HEK293 (cell line): ENCODE results near the gene GXYLT1.

Experiments used
- CTCF ChIA-PET: fragments of 350-600 bp; formaldehyde crosslinking; extraction: SDS; loops from one replicate; lab custom pipeline; 2021; ENCODE audit warnings: antibody characterized with exemption; lab: Yijun Ruan, JAX
- POLR2A ChIA-PET: fragments of 300-600 bp; formaldehyde crosslinking; extraction: SDS; loops from one replicate; lab custom pipeline; 2020; ENCODE audit warnings: antibody characterized with exemption, inconsistent platforms; lab: Yijun Ruan, JAX
- H3K27ac ChIP-seq: fragments of 200-500 bp; sonication (Bioruptor generic); 2 replicates; pipeline ENCODE4 v1.5.1; 2014; ENCODE audit warnings: low read depth, low read length, control low read depth, inconsistent platforms; ENCODE audit errors: extremely low read depth
- H3K36me3 ChIP-seq, 2 experiments: fragments of 200-500 bp in 1 of 2; sonication (Bioruptor generic) in 1 of 2; 1 replicate in 1 of 2; 2 replicates in 1 of 2; pipeline ENCODE4 v1.5.1; 2014 to 2017; ENCODE audit warnings: inconsistent platforms in 2 of 2, low read length in 2 of 2; ENCODE audit not compliant: control insufficient read depth in 2 of 2, insufficient read depth in 1 of 2
- H3K4me1 ChIP-seq: fragments of 200-500 bp; sonication (Bioruptor generic); 2 replicates; pipeline ENCODE4 v1.5.1; 2014; ENCODE audit warnings: mild to moderate bottlenecking, low read length, inconsistent platforms; ENCODE audit not compliant: control insufficient read depth, insufficient read depth
- H3K4me3 ChIP-seq: 2 replicates; pipeline ENCODE4 v1.5.1; 2011; ENCODE audit warnings: low read depth, mild to moderate bottlenecking, control low read depth, low read length, moderate library complexity
- H3K9me3 ChIP-seq: fragments of 200-500 bp; sonication (Bioruptor generic); 2 replicates; pipeline ENCODE4 v1.5.1; 2014; ENCODE audit warnings: low read depth, low read length, inconsistent platforms; ENCODE audit not compliant: control insufficient read depth, insufficient read depth
- BCL11A ChIP-seq: fragments of 450-650 bp; formaldehyde crosslinking; IDR thresholded peaks from 2 replicates; pipeline ENCODE4 v1.5.1; 2016; ENCODE audit warnings: low read depth, missing biosample characterization, missing genetic modification characterization
- KLF9 ChIP-seq: fragments of 450-650 bp; formaldehyde crosslinking; IDR thresholded peaks from 2 replicates; pipeline ENCODE4 v1.5.1; 2016; ENCODE audit warnings: missing biosample characterization, missing genetic modification characterization, low read depth
- MEIS1 ChIP-seq: sonication (generic); formaldehyde crosslinking; IDR thresholded peaks from 2 replicates; pipeline ENCODE4 v1.8.1; 2022; ENCODE audit warnings: missing genetic modification reagents, mild to moderate bottlenecking, borderline replicate concordance
- TRIM28 ChIP-seq: IDR thresholded peaks from 2 replicates; pipeline ENCODE4 v1.6.1; 2011; ENCODE audit warnings: low read length, control low read depth, borderline replicate concordance
- YY1 ChIP-seq: fragments of 450-650 bp; formaldehyde crosslinking; IDR thresholded peaks from 2 replicates; pipeline ENCODE4 v1.5.1; 2018; ENCODE audit warnings: missing biosample characterization, missing genetic modification characterization
- ZFP37 ChIP-seq: fragments of 450-650 bp; formaldehyde crosslinking; IDR thresholded peaks from 2 replicates; pipeline ENCODE4 v1.5.1; 2016; ENCODE audit warnings: missing biosample characterization, missing genetic modification characterization
- ZNF214 ChIP-seq: fragments of 450-650 bp; formaldehyde crosslinking; IDR thresholded peaks from 2 replicates; pipeline ENCODE4 v1.5.1; 2017; ENCODE audit warnings: missing biosample characterization, mild to moderate bottlenecking, missing genetic modification characterization, borderline replicate concordance
- ZNF292 ChIP-seq: fragments of 450-650 bp; formaldehyde crosslinking; IDR thresholded peaks from 2 replicates; pipeline ENCODE4 v1.5.1; 2016; ENCODE audit warnings: low read depth, missing biosample characterization, missing genetic modification characterization, borderline replicate concordance
- ZNF350 ChIP-seq: fragments of 450-650 bp; formaldehyde crosslinking; IDR thresholded peaks from 2 replicates; pipeline ENCODE4 v1.5.0; 2017; ENCODE audit warnings: missing biosample characterization, mild to moderate bottlenecking, missing genetic modification characterization
- ZNF549 ChIP-seq: fragments of 450-650 bp; IDR thresholded peaks from 2 replicates; pipeline ENCODE4 v1.5.1; 2018; ENCODE audit warnings: missing biosample characterization, missing genetic modification characterization, mild to moderate bottlenecking, inconsistent platforms, moderate library complexity
- ZNF580 ChIP-seq: fragments of 450-650 bp; formaldehyde crosslinking; IDR thresholded peaks from 2 replicates; pipeline ENCODE4 v1.5.1; 2016; ENCODE audit warnings: missing biosample characterization, missing genetic modification characterization
- ZNF626 ChIP-seq: fragments of 450-650 bp; sonication (Bioruptor Pico); formaldehyde crosslinking; IDR thresholded peaks from 2 replicates; pipeline ENCODE4 v1.5.1; 2018; ENCODE audit warnings: missing biosample characterization, missing genetic modification characterization, inconsistent platforms
- ZNF785 ChIP-seq: fragments of 450-650 bp; formaldehyde crosslinking; IDR thresholded peaks from 2 replicates; pipeline ENCODE4 v1.5.1; 2016; ENCODE audit warnings: missing biosample characterization, missing genetic modification characterization
- TF ChIP-seq, protein P1 (sequence below): fragments of 450-650 bp; formaldehyde crosslinking; IDR thresholded peaks from 2 replicates; pipeline ENCODE4 v1.5.1; 2016; ENCODE audit warnings: missing biosample characterization, missing genetic modification characterization
- TF ChIP-seq, protein P2 (sequence below): fragments of 450-650 bp; formaldehyde crosslinking; IDR thresholded peaks from 2 replicates; pipeline ENCODE4 v1.5.0; 2017; ENCODE audit warnings: missing biosample characterization, missing genetic modification characterization, borderline replicate concordance
- TF ChIP-seq, protein P3 (sequence below): fragments of 450-650 bp; formaldehyde crosslinking; IDR thresholded peaks from 2 replicates; pipeline ENCODE4 v1.5.1; 2016; ENCODE audit warnings: missing biosample characterization, missing genetic modification characterization
- TF ChIP-seq, protein P4 (sequence below): fragments of 450-650 bp; formaldehyde crosslinking; IDR thresholded peaks from 2 replicates; pipeline ENCODE4 v1.5.1; 2016; ENCODE audit warnings: missing biosample characterization, missing genetic modification characterization

Gene GXYLT1

GRCh38 chr12:42076976-42077375, 67.7 kb downstream of the GXYLT1 start:
- ChIA-PET CTCF (no interaction called here), POLR2A (no interaction called here)
- Histone ChIP-seq H3K9me3 (no peaks in the 10 kb centered on the region), H3K27ac (no peak overlapping the region), H3K4me3 (no peak overlapping the region), H3K36me3 (no peaks in the 10 kb centered on the region), H3K4me1 (no peaks in the 10 kb centered on the region)
- TF ChIP-seq BCL11A (tag by site-specific recombination): no peak
- TF ChIP-seq, protein P1, sequence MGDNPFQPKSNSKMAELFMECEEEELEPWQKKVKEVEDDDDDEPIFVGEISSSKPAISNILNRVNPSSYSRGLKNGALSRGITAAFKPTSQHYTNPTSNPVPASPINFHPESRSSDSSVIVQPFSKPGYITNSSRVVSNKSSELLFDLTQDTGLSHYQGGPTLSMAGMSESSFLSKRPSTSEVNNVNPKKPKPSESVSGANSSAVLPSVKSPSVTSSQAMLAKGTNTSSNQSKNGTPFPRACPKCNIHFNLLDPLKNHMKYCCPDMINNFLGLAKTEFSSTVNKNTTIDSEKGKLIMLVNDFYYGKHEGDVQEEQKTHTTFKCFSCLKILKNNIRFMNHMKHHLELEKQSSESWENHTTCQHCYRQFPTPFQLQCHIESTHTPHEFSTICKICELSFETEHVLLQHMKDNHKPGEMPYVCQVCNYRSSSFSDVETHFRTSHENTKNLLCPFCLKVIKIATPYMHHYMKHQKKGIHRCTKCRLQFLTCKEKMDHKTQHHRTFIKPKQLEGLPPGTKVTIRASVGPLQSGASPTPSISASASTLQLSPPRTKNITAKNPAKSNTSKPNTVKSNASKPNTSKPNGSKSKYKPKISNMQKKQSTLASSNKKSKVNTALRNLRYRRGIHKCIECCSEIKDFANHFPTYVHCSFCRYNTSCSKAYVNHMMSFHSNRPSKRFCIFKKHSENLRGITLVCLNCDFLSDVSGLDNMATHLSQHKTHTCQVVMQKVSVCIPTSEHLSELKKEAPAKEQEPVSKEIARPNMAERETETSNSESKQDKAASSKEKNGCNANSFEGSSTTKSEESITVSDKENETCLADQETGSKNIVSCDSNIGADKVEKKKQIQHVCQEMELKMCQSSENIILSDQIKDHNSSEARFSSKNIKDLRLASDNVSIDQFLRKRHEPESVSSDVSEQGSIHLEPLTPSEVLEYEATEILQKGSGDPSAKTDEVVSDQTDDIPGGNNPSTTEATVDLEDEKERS (tag by site-specific recombination): no peak
- no peak for TF ChIP-seq ZNF350 (tag by site-specific recombination)
- TF ChIP-seq, protein P2, sequence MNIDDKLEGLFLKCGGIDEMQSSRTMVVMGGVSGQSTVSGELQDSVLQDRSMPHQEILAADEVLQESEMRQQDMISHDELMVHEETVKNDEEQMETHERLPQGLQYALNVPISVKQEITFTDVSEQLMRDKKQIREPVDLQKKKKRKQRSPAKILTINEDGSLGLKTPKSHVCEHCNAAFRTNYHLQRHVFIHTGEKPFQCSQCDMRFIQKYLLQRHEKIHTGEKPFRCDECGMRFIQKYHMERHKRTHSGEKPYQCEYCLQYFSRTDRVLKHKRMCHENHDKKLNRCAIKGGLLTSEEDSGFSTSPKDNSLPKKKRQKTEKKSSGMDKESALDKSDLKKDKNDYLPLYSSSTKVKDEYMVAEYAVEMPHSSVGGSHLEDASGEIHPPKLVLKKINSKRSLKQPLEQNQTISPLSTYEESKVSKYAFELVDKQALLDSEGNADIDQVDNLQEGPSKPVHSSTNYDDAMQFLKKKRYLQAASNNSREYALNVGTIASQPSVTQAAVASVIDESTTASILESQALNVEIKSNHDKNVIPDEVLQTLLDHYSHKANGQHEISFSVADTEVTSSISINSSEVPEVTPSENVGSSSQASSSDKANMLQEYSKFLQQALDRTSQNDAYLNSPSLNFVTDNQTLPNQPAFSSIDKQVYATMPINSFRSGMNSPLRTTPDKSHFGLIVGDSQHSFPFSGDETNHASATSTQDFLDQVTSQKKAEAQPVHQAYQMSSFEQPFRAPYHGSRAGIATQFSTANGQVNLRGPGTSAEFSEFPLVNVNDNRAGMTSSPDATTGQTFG (tag by site-specific recombination): no peak
- TF ChIP-seq, protein P3, sequence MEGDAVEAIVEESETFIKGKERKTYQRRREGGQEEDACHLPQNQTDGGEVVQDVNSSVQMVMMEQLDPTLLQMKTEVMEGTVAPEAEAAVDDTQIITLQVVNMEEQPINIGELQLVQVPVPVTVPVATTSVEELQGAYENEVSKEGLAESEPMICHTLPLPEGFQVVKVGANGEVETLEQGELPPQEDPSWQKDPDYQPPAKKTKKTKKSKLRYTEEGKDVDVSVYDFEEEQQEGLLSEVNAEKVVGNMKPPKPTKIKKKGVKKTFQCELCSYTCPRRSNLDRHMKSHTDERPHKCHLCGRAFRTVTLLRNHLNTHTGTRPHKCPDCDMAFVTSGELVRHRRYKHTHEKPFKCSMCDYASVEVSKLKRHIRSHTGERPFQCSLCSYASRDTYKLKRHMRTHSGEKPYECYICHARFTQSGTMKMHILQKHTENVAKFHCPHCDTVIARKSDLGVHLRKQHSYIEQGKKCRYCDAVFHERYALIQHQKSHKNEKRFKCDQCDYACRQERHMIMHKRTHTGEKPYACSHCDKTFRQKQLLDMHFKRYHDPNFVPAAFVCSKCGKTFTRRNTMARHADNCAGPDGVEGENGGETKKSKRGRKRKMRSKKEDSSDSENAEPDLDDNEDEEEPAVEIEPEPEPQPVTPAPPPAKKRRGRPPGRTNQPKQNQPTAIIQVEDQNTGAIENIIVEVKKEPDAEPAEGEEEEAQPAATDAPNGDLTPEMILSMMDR: no peak
- TF ChIP-seq ZNF626 (tag by site-specific recombination): no peak
- TF ChIP-seq, protein P4, sequence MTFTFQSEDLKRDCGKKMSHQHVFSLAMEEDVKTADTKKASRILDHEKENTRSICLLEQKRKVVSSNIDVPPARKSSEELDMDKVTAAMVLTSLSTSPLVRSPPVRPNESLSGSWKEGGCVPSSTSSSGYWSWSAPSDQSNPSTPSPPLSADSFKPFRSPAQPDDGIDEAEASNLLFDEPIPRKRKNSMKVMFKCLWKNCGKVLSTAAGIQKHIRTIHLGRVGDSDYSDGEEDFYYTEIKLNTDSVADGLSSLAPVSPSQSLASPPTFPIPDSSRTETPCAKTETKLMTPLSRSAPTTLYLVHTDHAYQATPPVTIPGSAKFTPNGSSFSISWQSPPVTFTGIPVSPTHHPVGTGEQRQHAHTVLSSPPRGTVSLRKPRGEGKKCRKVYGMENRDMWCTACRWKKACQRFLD (tag by site-specific recombination): no peak
- TF ChIP-seq YY1 (tag by site-specific recombination): no peak
- no peak for TF ChIP-seq ZFP37 (tag by site-specific recombination)
- TF ChIP-seq MEIS1 (CRISPR knock-in tag): no peak

GRCh38 chr12:42070036-42070435, 74.6 kb downstream of the GXYLT1 start:
- ChIA-PET POLR2A (no interaction called here), CTCF (no interaction called here)
- no peaks in the 10 kb centered on the region for H3K36me3 ChIP-seq
- no peaks in the 10 kb centered on the region for H3K9me3 ChIP-seq
- no peak overlapping the region for H3K4me3 ChIP-seq
- no peak overlapping the region for H3K27ac ChIP-seq
- TF ChIP-seq ZNF785 (tag by site-specific recombination) (no peak), TRIM28 (no peak), ZNF292 (no peak), ZNF214 (no peak), ZNF549 (no peak), ZNF580 (no peak), KLF9 (tag by site-specific recombination) (no peak)
- H3K4me1 ChIP-seq: no peaks in the 10 kb centered on the region
